Adipocyte (in vitro differentiated cells): ENCODE data around the gene FSTL4.

Experiments used
- DNase-seq: peaks from one replicate; pipeline ENCODE4 v3.0.0-alpha.2; 2015; ENCODE audit warnings: low read depth
- H3K27me3 ChIP-seq: replicated peaks from 2 replicates; pipeline ENCODE4 v1.7.0; 2013; ENCODE audit warnings: mild to moderate bottlenecking, low read length, moderate library complexity; ENCODE audit not compliant: control insufficient read depth, insufficient read depth
- H3K36me3 ChIP-seq: 2 replicates; pipeline ENCODE4 v1.7.0; 2013; ENCODE audit warnings: low read length, mild to moderate bottlenecking, moderate library complexity; ENCODE audit not compliant: control insufficient read depth, insufficient read depth, severe bottlenecking
- H3K4me1 ChIP-seq: 2 replicates; pipeline ENCODE4 v1.7.0; 2013; ENCODE audit warnings: mild to moderate bottlenecking, low read length, moderate library complexity; ENCODE audit not compliant: control insufficient read depth, insufficient read depth
- H3K4me3 ChIP-seq: 2 replicates; pipeline ENCODE4 v1.7.0; 2013; ENCODE audit warnings: mild to moderate bottlenecking, low read length, moderate library complexity
- H3K9ac ChIP-seq: 2 replicates; pipeline ENCODE4 v1.7.0; 2013; ENCODE audit warnings: mild to moderate bottlenecking, low read length, moderate library complexity
- H3K9me3 ChIP-seq: 2 replicates; pipeline ENCODE4 v1.7.0; 2013; ENCODE audit warnings: mild to moderate bottlenecking, low read length, moderate library complexity; ENCODE audit not compliant: control insufficient read depth

The FSTL4 gene

GRCh38 chr5:133525126-133525525 lies 87.2 kb downstream of the FSTL4 start:
- no peak overlapping the region for H3K9ac ChIP-seq
- no peaks in the 10 kb centered on the region for H3K9me3 ChIP-seq
- no peak for DNase-seq
- no peaks in the 10 kb centered on the region for H3K36me3 ChIP-seq
- peaks cover 3% of the 10 kb centered on the region for H3K4me1 ChIP-seq
- no peak overlapping the region for H3K4me3 ChIP-seq
- peaks cover 39% of the 10 kb centered on the region for H3K27me3 ChIP-seq

GRCh38 chr5:133524666-133525065 lies 87.7 kb downstream of the FSTL4 start:
- H3K36me3 ChIP-seq = no peaks in the 10 kb centered on the region
- H3K4me3 ChIP-seq = no peak overlapping the region
- H3K9ac ChIP-seq = no peak overlapping the region
- DNase-seq = no peak
- H3K4me1 ChIP-seq = peaks cover 3% of the 10 kb centered on the region
- peaks cover 44% of the 10 kb centered on the region for H3K27me3 ChIP-seq
- H3K9me3 ChIP-seq = no peaks in the 10 kb centered on the region

- peaks cover 3% of the 10 kb centered on the region for H3K4me1 ChIP-seq
- H3K9ac ChIP-seq = no peak overlapping the region
- H3K9me3 ChIP-seq = no peaks in the 10 kb centered on the region
- no peaks in the 10 kb centered on the region for H3K36me3 ChIP-seq
- H3K4me3 ChIP-seq = no peak overlapping the region
- H3K27me3 ChIP-seq = peaks cover 49% of the 10 kb centered on the region
- DNase-seq = no peak
Measured at GRCh38 chr5:133523961-133524586, 88.3 kb downstream of the FSTL4 start.

GRCh38 chr5:133523013-133523658 lies 89.2 kb downstream of the FSTL4 start:
- Histone ChIP-seq H3K4me3 (no peak overlapping the region), H3K36me3 (no peaks in the 10 kb centered on the region), H3K4me1 (peaks cover 3% of the 10 kb centered on the region), H3K27me3 (peaks cover 45% of the 10 kb centered on the region), H3K9me3 (no peaks in the 10 kb centered on the region), H3K9ac (no peak overlapping the region)
- DNase-seq = no peak

- no peak overlapping the region for H3K9ac ChIP-seq
- H3K4me3 ChIP-seq = no peak overlapping the region
- H3K36me3 ChIP-seq = no peaks in the 10 kb centered on the region
- no peaks in the 10 kb centered on the region for H3K9me3 ChIP-seq
- peaks cover 3% of the 10 kb centered on the region for H3K4me1 ChIP-seq
- peaks cover 45% of the 10 kb centered on the region for H3K27me3 ChIP-seq
- DNase-seq = no peak
Measured at GRCh38 chr5:133521801-133522200, 90.5 kb downstream of the FSTL4 start.

- H3K4me3 ChIP-seq = no peak overlapping the region
- H3K4me1 ChIP-seq = peaks cover 3% of the 10 kb centered on the region
- no peak for DNase-seq
- H3K9me3 ChIP-seq = no peaks in the 10 kb centered on the region
- H3K27me3 ChIP-seq = peaks cover 40% of the 10 kb centered on the region
- H3K9ac ChIP-seq = no peak overlapping the region
- H3K36me3 ChIP-seq = no peaks in the 10 kb centered on the region
Measured at GRCh38 chr5:133520991-133521706, 91.2 kb downstream of the FSTL4 start.

GRCh38 chr5:133520062-133520461 lies 92.3 kb downstream of the FSTL4 start:
- H3K27me3 ChIP-seq = peaks cover 35% of the 10 kb centered on the region
- H3K9ac ChIP-seq = no peak overlapping the region
- no peaks in the 10 kb centered on the region for H3K36me3 ChIP-seq
- no peak overlapping the region for H3K4me3 ChIP-seq
- H3K4me1 ChIP-seq = peaks cover 3% of the 10 kb centered on the region
- no peaks in the 10 kb centered on the region for H3K9me3 ChIP-seq
- DNase-seq = no peak

GRCh38 chr5:133519191-133519590 lies 93.2 kb downstream of the FSTL4 start:
- peaks cover 29% of the 10 kb centered on the region for H3K27me3 ChIP-seq
- peaks cover 3% of the 10 kb centered on the region for H3K4me1 ChIP-seq
- H3K9ac ChIP-seq = no peak overlapping the region
- no peak for DNase-seq
- H3K4me3 ChIP-seq = no peak overlapping the region
- H3K36me3 ChIP-seq = no peaks in the 10 kb centered on the region
- no peaks in the 10 kb centered on the region for H3K9me3 ChIP-seq

GRCh38 chr5:133514456-133514855 lies 97.9 kb downstream of the FSTL4 start:
- DNase-seq = no peak
- H3K27me3 ChIP-seq = peaks cover 34% of the 10 kb centered on the region
- H3K4me3 ChIP-seq = no peak overlapping the region
- H3K9ac ChIP-seq = no peak overlapping the region
- H3K36me3 ChIP-seq = no peaks in the 10 kb centered on the region
- H3K9me3 ChIP-seq = no peaks in the 10 kb centered on the region
- H3K4me1 ChIP-seq = peaks cover 6% of the 10 kb centered on the region

- H3K36me3 ChIP-seq = no peaks in the 10 kb centered on the region
- no peaks in the 10 kb centered on the region for H3K9me3 ChIP-seq
- no peak overlapping the region for H3K4me3 ChIP-seq
- DNase-seq = no peak
- H3K27me3 ChIP-seq = peaks cover 28% of the 10 kb centered on the region
- no peak overlapping the region for H3K9ac ChIP-seq
- H3K4me1 ChIP-seq = peaks cover 6% of the 10 kb centered on the region
Measured at GRCh38 chr5:133512896-133513295, 99.4 kb downstream of the FSTL4 start.

GRCh38 chr5:133511653-133512235 lies 100.6 kb downstream of the FSTL4 start:
- no peaks in the 10 kb centered on the region for H3K9me3 ChIP-seq
- DNase-seq = no peak
- H3K27me3 ChIP-seq = peaks cover 28% of the 10 kb centered on the region
- H3K4me1 ChIP-seq = peaks cover 6% of the 10 kb centered on the region
- H3K36me3 ChIP-seq = no peaks in the 10 kb centered on the region
- H3K9ac ChIP-seq = no peak overlapping the region
- no peak overlapping the region for H3K4me3 ChIP-seq
